HepG2 (cell line): ENCODE data around the gene AP2B1. TPM values are rescaled to one million over a fixed set of nuclear protein-coding genes. Genes with fewer than 3 reads are reported as not detected.

Source experiments
- ARNT2 ChIP-seq: sonication (generic); formaldehyde crosslinking; IDR thresholded peaks from 2 replicates; pipeline ENCODE4 v1.8.0; 2022; ENCODE audit warnings: mild to moderate bottlenecking, low read depth, missing genetic modification reagents, moderate library complexity
- CREBL2 ChIP-seq: sonication (generic); formaldehyde crosslinking; IDR thresholded peaks from 2 replicates; pipeline ENCODE4 v1.8.1; 2023; ENCODE audit warnings: missing genetic modification reagents, mild to moderate bottlenecking, borderline replicate concordance
- ESRRA ChIP-seq: sonication (generic); formaldehyde crosslinking; IDR thresholded peaks from 2 replicates; pipeline ENCODE4 v1.5.1; 2020; ENCODE audit warnings: mild to moderate bottlenecking, low read depth, missing genetic modification reagents
- IKZF4 ChIP-seq: sonication (generic); formaldehyde crosslinking; IDR thresholded peaks from 2 replicates; pipeline ENCODE4 v1.5.1; 2020; ENCODE audit warnings: borderline replicate concordance, mild to moderate bottlenecking, low read depth, missing genetic modification reagents; ENCODE audit errors: not compliant biosample characterization
- ISL2 ChIP-seq: sonication (generic); formaldehyde crosslinking; IDR thresholded peaks from 2 replicates; pipeline ENCODE4 v1.5.0; 2020; ENCODE audit warnings: missing genetic modification reagents
- KMT2B ChIP-seq: IDR thresholded peaks from 2 replicates; pipeline ENCODE4 v1.6.1; 2016; ENCODE audit warnings: missing genetic modification reagents, missing compliant biosample characterization
- MXD3 ChIP-seq: IDR thresholded peaks from 2 replicates; pipeline ENCODE4 v1.6.1; 2016; ENCODE audit warnings: mild to moderate bottlenecking, missing biosample characterization, missing genetic modification reagents
- NR2F6 ChIP-seq, 2 experiments: IDR thresholded peaks; 2 replicates each; pipeline ENCODE4 v1.6.1; 2016; ENCODE audit warnings: antibody characterized with exemption in 1 of 2, mild to moderate bottlenecking in 1 of 2
- PCBP2 ChIP-seq: fragments of 200-400 bp; formaldehyde crosslinking; optimal IDR thresholded peaks from 2 replicates; pipeline ENCODE3; 2018; ENCODE audit warnings: low read length, low read depth; ENCODE audit not compliant: poor library complexity, severe bottlenecking
- PLSCR1 ChIP-seq: sonication (generic); formaldehyde crosslinking; IDR thresholded peaks from 2 replicates; pipeline ENCODE4 v1.5.0; 2020; ENCODE audit warnings: missing genetic modification reagents, mild to moderate bottlenecking, borderline replicate concordance
- RAD21 ChIP-seq: fragments of 450-650 bp; formaldehyde crosslinking; IDR thresholded peaks from 2 replicates; pipeline ENCODE4 v1.5.0; 2020; ENCODE audit warnings: mild to moderate bottlenecking
- RFX1 ChIP-seq: fragments of 450-650 bp; IDR thresholded peaks from 2 replicates; pipeline ENCODE4 v1.6.1; 2017
- RNF2 ChIP-seq: fragments of 450-650 bp; conservative IDR thresholded peaks from 2 replicates; pipeline ENCODE4 v1.6.1; 2016; ENCODE audit warnings: low read depth
- SIN3B ChIP-seq: fragments of 150-350 bp; IDR thresholded peaks from 2 replicates; pipeline ENCODE4 v1.6.1; 2014; ENCODE audit warnings: low read length
- SNAPC2 ChIP-seq: sonication (generic); formaldehyde crosslinking; IDR thresholded peaks from 2 replicates; pipeline ENCODE4 v1.8.1; 2022; ENCODE audit warnings: mild to moderate bottlenecking, missing genetic modification reagents
- SUZ12 ChIP-seq: fragments of 150-350 bp; IDR thresholded peaks from 2 replicates; pipeline ENCODE4 v1.6.1; 2014; ENCODE audit warnings: low read depth, low read length
- TIGD3 ChIP-seq: sonication (generic); formaldehyde crosslinking; IDR thresholded peaks from 2 replicates; pipeline ENCODE4 v1.5.1; 2020; ENCODE audit warnings: mild to moderate bottlenecking, missing genetic modification reagents, borderline replicate concordance
- ZBTB1 ChIP-seq: sonication (generic); formaldehyde crosslinking; IDR thresholded peaks from 2 replicates; pipeline ENCODE4 v1.4.0; 2020; ENCODE audit warnings: missing genetic modification reagents, borderline replicate concordance
- ZFP91 ChIP-seq: sonication (generic); formaldehyde crosslinking; IDR thresholded peaks from 2 replicates; pipeline ENCODE4 v1.9.0; 2022; ENCODE audit warnings: missing genetic modification reagents, mild to moderate bottlenecking, borderline replicate concordance
- ZNF343 ChIP-seq: sonication (generic); formaldehyde crosslinking; IDR thresholded peaks from 2 replicates; pipeline ENCODE4 v1.4.0; 2020; ENCODE audit warnings: mild to moderate bottlenecking, missing genetic modification reagents
- ZNF451 ChIP-seq: sonication (generic); formaldehyde crosslinking; IDR thresholded peaks from 2 replicates; pipeline ENCODE4 v1.5.0; 2020; ENCODE audit warnings: mild to moderate bottlenecking, missing genetic modification reagents
- ZNF501 ChIP-seq: sonication (generic); formaldehyde crosslinking; IDR thresholded peaks from 2 replicates; pipeline ENCODE4 v1.5.1; 2020; ENCODE audit warnings: mild to moderate bottlenecking, moderate library complexity, missing genetic modification reagents
- ZNF619 ChIP-seq: sonication (generic); formaldehyde crosslinking; IDR thresholded peaks from 2 replicates; pipeline ENCODE4 v1.4.0; 2020; ENCODE audit warnings: mild to moderate bottlenecking, missing genetic modification reagents
- ZNF737 ChIP-seq: sonication (generic); formaldehyde crosslinking; IDR thresholded peaks from 2 replicates; pipeline ENCODE4 v1.5.0; 2020; ENCODE audit warnings: missing genetic modification reagents, mild to moderate bottlenecking, borderline replicate concordance
- ZNF75D ChIP-seq: sonication (generic); formaldehyde crosslinking; IDR thresholded peaks from 2 replicates; pipeline ENCODE4 v1.8.1; 2023; ENCODE audit warnings: missing genetic modification reagents, mild to moderate bottlenecking, borderline replicate concordance
- ZNF83 ChIP-seq: sonication (generic); formaldehyde crosslinking; IDR thresholded peaks from 2 replicates; pipeline ENCODE4 v1.4.0; 2020; ENCODE audit warnings: missing genetic modification reagents, mild to moderate bottlenecking, borderline replicate concordance
- polyA plus RNA-seq, 8 experiments: library from polyadenylated mRNA; depleted of rRNA in 3 of 8; stranded (reverse) in 7 of 8; unstranded in 1 of 8; fragments of >200 nt; fragmentation: Illumina TruSeq in 4 of 8; extraction: Trizol in 4 of 8; gene quantifications; 2 replicates each; pipeline versions ENCODE4 v1.2.1 to v1.2.3, GENCODE V29; 2011 to 2016; ENCODE audit warnings: low read depth in 4 of 8, missing spikeins in 1 of 8, mixed read lengths in 1 of 8; ENCODE audit not compliant: insufficient read depth in 1 of 8
- total RNA-seq, 5 experiments: library from RNA; depleted of rRNA; stranded (reverse); fragments of >200 nt; fragmentation: Illumina TruSeq; extraction: Trizol; gene quantifications; 2 replicates each; pipeline ENCODE4 v1.2.3, GENCODE V29; 2016; ENCODE audit warnings: low read depth in 1 of 5

AP2B1 gene
- total and polyA plus RNA-seq, 2 of the 13 experiments (the other 11 are each of a cell fraction or from before 2014, with no cell fraction given), result 23.8 to 71.3 TPM

- TF ChIP-seq MXD3 (CRISPR knock-in tag) (peak; percentile 69; the same call in 1 of the 2 replicates), SUZ12 (no peak), RFX1 (no peak), KMT2B (CRISPR knock-in tag) (peak; percentile 92), ZNF343 (CRISPR knock-in tag) (0 out of 2 replicates have a peak, but pooled peaks have one; percentile 45), ISL2 (peak; percentile 58; the same call in 1 of the 2 replicates), ZFP91 (CRISPR knock-in tag) (peak; percentile 52; the same call in 1 of the 2 replicates), CREBL2 (no peak), TIGD3 (CRISPR knock-in tag) (peak; percentile 69; the same call in 1 of the 2 replicates), RAD21 (CRISPR knock-in tag) (peak; percentile 24; the same call in 1 of the 2 replicates), ZNF451 (CRISPR knock-in tag) (no peak), IKZF4 (CRISPR knock-in tag) (no peak), ZBTB1 (CRISPR knock-in tag) (no peak), PCBP2 (no peak), PLSCR1 (CRISPR knock-in tag) (no peak), ZNF501 (CRISPR knock-in tag) (peak; percentile 92), ZNF737 (CRISPR knock-in tag) (no peak), NR2F6 (IDR thresholded peaks at IDR 0.05) (no peak), NR2F6 (CRISPR knock-in tag; IDR thresholded peaks at IDR 0.05) (peak; percentile 72), ZNF83 (no peak), ZNF75D (CRISPR knock-in tag) (no peak), SIN3B (peak; percentile 16; the same call in 1 of the 2 replicates), ZNF619 (CRISPR knock-in tag) (no peak), ESRRA (CRISPR knock-in tag) (no peak), SNAPC2 (CRISPR knock-in tag) (no peak), RNF2 (no peak; the same call in 1 of the 2 replicates), ARNT2 (CRISPR knock-in tag) (no peak)
Measured at GRCh38 chr17:35578197-35578928, 8.8 kb upstream of the AP2B1 start, which contains the start of gene PEX12 (continued).
